Heart right ventricle (tissue), 16 donors: ENCODE measurements around the gene CHD6. TPM values are rescaled to one million over a fixed set of nuclear protein-coding genes. Genes with fewer than 3 reads are reported as not detected.

Experiments used
- ATAC-seq, 8 donors: fragments of 200-7000 bp; cut with Tn5 transposase; one replicate each; pipeline ENCODE4 v1.9.1; 2020; ENCODE audit warnings: mild to moderate bottlenecking in 8 of 8, moderate library complexity in 8 of 8, moderate number of reproducible peaks in 1 of 8
- DNase-seq, 2 donors: peaks; one replicate each; pipeline ENCODE4 v3.0.0-alpha.2; 2020
- H3K27ac ChIP-seq, 10 donors: fragments of 200-600 bp; sonication (generic) in 2 of 10; one replicate each; pipeline versions ENCODE4 v1.5.0 to v1.8.0; 2020 to 2022; ENCODE audit warnings: mild to moderate bottlenecking in 3 of 10
- H3K27me3 ChIP-seq, 7 donors: fragments of 200-600 bp; one replicate each; pipeline ENCODE4 v1.8.0; 2021 to 2022; ENCODE audit warnings: mild to moderate bottlenecking in 2 of 7
- H3K36me3 ChIP-seq, 9 donors: fragments of 200-600 bp; sonication (generic) in 1 of 9; one replicate each; pipeline versions ENCODE4 v1.5.0 to v1.8.0; 2020 to 2022; ENCODE audit warnings: mild to moderate bottlenecking in 2 of 9
- H3K4me1 ChIP-seq, 9 donors: fragments of 200-600 bp; sonication (generic) in 1 of 9; one replicate each; pipeline versions ENCODE4 v1.5.0 to v1.8.0; 2020 to 2022; ENCODE audit warnings: mild to moderate bottlenecking in 4 of 9
- H3K4me3 ChIP-seq, 10 donors: fragments of 200-600 bp; sonication (generic) in 2 of 10; one replicate each; pipeline versions ENCODE4 v1.5.0 to v1.8.0; 2020 to 2022; ENCODE audit warnings: mild to moderate bottlenecking in 7 of 10, moderate library complexity in 2 of 10
- H3K9me3 ChIP-seq, 11 donors: fragments of 200-600 bp in 10 of 11; sonication (generic) in 2 of 11; one replicate each; pipeline versions ENCODE4 v1.5.0 to v1.8.0; 2013 to 2022; ENCODE audit warnings: mild to moderate bottlenecking in 2 of 11, control low read depth in 1 of 11, moderate library complexity in 1 of 11
- WGBS, 2 donors: extraction: QIAGEN DNeasy Blood & Tissue Kit; methylation state at CpG; one replicate each; pipeline ENCODE4 v1.1.7; 2013; ENCODE audit warnings: inconsistent platforms in 1 of 2; 5-methylcytosine and 5-hydroxymethylcytosine counted together
- intact Hi-C, 10 donors: fragments of 100-400 bp; cut with DNase I; formaldehyde crosslinking; loops; one replicate each; pipeline versions ENCODE4 v1.11.1 to v1.14.2; 2022
- polyA plus RNA-seq, 2 donors: library from polyadenylated mRNA; stranded (reverse); fragments of 200-250 nt; gene quantifications; one replicate each; pipeline ENCODE4 v1.2.3, GENCODE V29; 2013
- total RNA-seq, 10 donors: library from RNA; stranded (reverse); fragmentation: NEBNext Ultra II Directional in 3 of 10; extraction: Animal tissue kit (Norgen Biotek cat#: 25700) in 3 of 10; gene quantifications; one replicate each; pipeline versions ENCODE4 v1.2.1 to v1.2.4, GENCODE V29; 2021 to 2023
- TF ChIP-seq, protein P1 (sequence below), 9 donors: fragments of 200-600 bp; sonication (generic) in 2 of 9; IDR thresholded peaks; one replicate each; pipeline versions ENCODE4 v1.5.0 to v1.8.0; 2021 to 2022; ENCODE audit warnings: antibody characterized with exemption in 9 of 9, mild to moderate bottlenecking in 5 of 9, moderate library complexity in 1 of 9
- donor health status: Arrhythmogenic right ventricular cardiomyopathy.
- donor health status: ischemic (EF 13 %, LVEDD 7.1; RV severe dilation, severe dysfunction).
- donor health status: healthy with polysubstance abuse.
- donor health status: DM: no; HTN: yes; CAD: no.
- donor health status: DM: no; HTN: no; CAD: no.
- donor health status: ischemic (EF 25% LVEDD 6.9; RV normal size, moderate dysfunction).
- donor health status: ischemic (EF 25% LVEDD 5.7; RV mildly dilated, moderate dysfunction).
- donor health status: healthy.
- donor health status: DM: yes; HTN: yes; CAD: no.
- donor health status: Ischemic cardiomyopathy.
- donor health status: ischemic (EF 35%, LVEDD 5.7; RV mildly dilated, moderate dysfunction).
- donor health status: nonischemic (EF 11% LVEDD 7.7; RV severe dilation, severe dysfunction).
- donor health status: DM: yes; HTN: yes; CAD: no.
- donor health status: PGD.
- donor health status: ischemic (EF 29% LVEDD 5.4; RV normal size, mild dysfunction).
- donor health status: nonischemic (EF 23%, LVEDD 6.1; RV moderate dilation, normal function).

The CHD6 gene
- total and polyA plus RNA-seq, 12 donors: 3.0 to 52.9 (median 39.5) TPM

DNA sequence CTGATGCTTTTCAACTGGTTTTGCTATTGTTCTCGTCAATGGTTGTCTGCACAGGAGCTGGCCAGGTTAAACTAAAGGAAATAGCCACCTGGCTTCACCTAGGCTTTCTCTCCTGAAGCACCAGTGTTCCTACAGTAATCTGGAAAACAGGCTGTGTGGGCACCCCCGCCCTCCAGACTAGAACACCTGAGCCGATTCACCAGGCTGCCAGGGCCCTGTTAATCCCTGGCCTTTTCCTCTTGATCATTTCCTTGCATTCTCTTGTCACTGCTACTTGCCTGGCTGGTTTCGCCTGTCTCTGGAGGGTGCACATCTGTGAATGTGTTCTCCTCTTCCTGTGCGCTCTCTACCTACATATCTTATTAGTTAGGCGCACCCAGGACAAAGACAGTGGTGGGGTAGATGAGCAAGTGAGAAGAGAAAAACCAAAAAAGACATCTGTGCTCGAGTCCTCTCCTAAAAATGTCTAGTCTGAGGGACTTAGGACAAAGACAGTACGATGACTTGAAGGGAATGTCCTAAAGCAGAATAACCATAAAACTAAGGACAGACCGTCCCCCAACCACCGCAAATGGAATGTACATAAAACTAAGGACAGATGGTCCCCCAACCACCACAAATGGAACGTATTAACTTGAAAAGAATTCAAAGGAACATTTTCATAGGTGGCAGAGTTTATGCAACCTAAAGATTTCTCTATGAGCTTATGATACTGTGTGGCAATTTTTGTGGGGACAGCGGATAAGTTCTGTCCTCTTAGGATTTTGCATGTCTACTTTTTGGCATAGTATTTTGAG is 205.7 kb downstream of the CHD6 start:
- no peaks in the 10 kb centered on the region for H3K9me3 ChIP-seq
- peaks cover 0 to 93% (median 42%) of the 10 kb centered on the region in 9 donors for H3K36me3 ChIP-seq
- TF ChIP-seq, protein P1, sequence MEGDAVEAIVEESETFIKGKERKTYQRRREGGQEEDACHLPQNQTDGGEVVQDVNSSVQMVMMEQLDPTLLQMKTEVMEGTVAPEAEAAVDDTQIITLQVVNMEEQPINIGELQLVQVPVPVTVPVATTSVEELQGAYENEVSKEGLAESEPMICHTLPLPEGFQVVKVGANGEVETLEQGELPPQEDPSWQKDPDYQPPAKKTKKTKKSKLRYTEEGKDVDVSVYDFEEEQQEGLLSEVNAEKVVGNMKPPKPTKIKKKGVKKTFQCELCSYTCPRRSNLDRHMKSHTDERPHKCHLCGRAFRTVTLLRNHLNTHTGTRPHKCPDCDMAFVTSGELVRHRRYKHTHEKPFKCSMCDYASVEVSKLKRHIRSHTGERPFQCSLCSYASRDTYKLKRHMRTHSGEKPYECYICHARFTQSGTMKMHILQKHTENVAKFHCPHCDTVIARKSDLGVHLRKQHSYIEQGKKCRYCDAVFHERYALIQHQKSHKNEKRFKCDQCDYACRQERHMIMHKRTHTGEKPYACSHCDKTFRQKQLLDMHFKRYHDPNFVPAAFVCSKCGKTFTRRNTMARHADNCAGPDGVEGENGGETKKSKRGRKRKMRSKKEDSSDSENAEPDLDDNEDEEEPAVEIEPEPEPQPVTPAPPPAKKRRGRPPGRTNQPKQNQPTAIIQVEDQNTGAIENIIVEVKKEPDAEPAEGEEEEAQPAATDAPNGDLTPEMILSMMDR (IDR thresholded peaks at IDR 0.05): no peak
- peaks cover 0 to 55% (median 33%) of the 10 kb centered on the region in 9 donors for H3K4me1 ChIP-seq
- intact Hi-C loops: loop anchor here in 9 of 10 donors (5.0 to 10.0 kb wide), 8 partner anchors 50 to 282 kb away; partner anchors contain the start of genes LPIN3 (in 5 of the 9) and PLCG1 (in 3 of the 9)
- DNase-seq (no peak), ATAC-seq (no peak)
- peak overlapping the region in 8 of 10 donors; percentile 28 to 92 (median 79) for H3K27ac ChIP-seq
- H3K4me3 ChIP-seq: no peak overlapping the region
- WGBS, 2 donors: 92 to 94% methylated on average over 12 of the region's 12 CpGs
- H3K27me3 ChIP-seq: no peaks in the 10 kb centered on the region

DNA sequence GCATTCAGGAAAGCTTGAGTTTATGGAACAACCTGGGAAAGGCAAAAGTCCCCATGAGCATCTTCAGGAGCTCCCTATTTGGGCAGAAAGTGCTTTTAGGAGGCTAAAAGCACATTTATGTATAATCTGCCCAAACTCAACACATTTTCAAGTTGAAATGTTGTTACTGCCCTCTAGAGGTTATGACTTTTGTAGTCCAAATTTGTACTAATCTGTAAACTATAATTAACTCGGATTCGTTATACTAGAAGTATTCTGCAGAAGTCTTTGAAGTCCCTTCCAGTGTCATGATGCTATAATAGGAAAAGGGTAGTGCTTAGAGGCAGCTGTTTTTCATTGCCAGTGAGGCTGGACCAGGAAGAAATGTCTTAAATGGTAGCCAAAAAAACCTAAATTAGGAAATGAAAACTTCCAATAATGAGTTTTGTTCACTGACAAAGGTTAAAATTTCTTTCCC is 206.8 kb downstream of the CHD6 start:
- no peaks in the 10 kb centered on the region for H3K9me3 ChIP-seq
- DNase-seq (no peak), ATAC-seq (peak; percentile 54 to 89 (median 79))
- no peaks in the 10 kb centered on the region for H3K27me3 ChIP-seq
- H3K4me3 ChIP-seq: no peak overlapping the region
- TF ChIP-seq, protein P1 (IDR thresholded peaks at IDR 0.05): peak; percentile 25 to 73 (median 56)
- whole genome bisulfite sequencing, 2 donors: 1% methylated on average over 2 of the region's 2 CpGs
- peaks cover 0 to 66% (median 39%) of the 10 kb centered on the region in 9 donors for H3K4me1 ChIP-seq
- H3K36me3 ChIP-seq: peaks cover 0 to 93% (median 34%) of the 10 kb centered on the region in 9 donors
- peak overlapping the region; percentile 11 to 92 (median 78) for H3K27ac ChIP-seq
- intact Hi-C loops: loop anchor here (1.0 to 10.0 kb wide), 11 partner anchors 49 to 283 kb away; partner anchors contain the start of genes LPIN3 (in 7 of the 10) and PLCG1 (in 4 of the 10)

DNA sequence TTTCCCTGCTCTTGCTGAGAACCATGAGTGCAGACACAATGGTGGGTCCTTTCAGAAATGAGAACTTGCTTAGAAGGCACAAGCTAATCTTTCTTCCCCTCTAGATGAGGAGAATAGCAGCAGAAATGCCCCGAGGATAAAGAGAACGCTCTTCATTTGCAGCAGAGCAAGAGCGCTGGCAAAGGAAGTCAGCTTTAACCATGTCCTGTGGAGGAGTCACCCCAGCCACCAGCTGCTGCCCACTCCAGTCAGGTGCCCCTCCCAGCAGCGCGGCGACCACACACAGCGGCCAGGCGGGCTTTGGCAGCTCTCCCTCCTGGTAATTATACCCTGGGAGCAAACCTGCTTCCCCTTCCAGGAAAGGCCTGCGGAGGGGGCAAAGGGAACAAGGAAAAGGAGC is 209.2 kb downstream of the CHD6 start:
- peak overlapping the region in 4 of 10 donors; percentile 26 to 92 (median 40) for H3K27ac ChIP-seq
- H3K4me1 ChIP-seq: peaks cover 0 to 75% (median 51%) of the 10 kb centered on the region in 9 donors
- H3K27me3 ChIP-seq: no peaks in the 10 kb centered on the region
- WGBS, 2 donors: 44 to 59% methylated on average over 9 of the region's 9 CpGs
- ATAC-seq (peak in 6 of 8 donors; percentile 14 to 51 (median 36)), DNase-seq (no peak)
- no peaks in the 10 kb centered on the region for H3K9me3 ChIP-seq
- intact Hi-C loops: loop anchor here in 2 of 10 donors (10.0 kb wide), 2 partner anchors 234 to 274 kb away; partner anchors contain the start of gene PLCG1 (in 1 of the 2)
- H3K36me3 ChIP-seq: peaks cover 0 to 93% (median 27%) of the 10 kb centered on the region in 9 donors
- TF ChIP-seq, protein P1 (IDR thresholded peaks at IDR 0.05): no peak
- no peak overlapping the region for H3K4me3 ChIP-seq

DNA sequence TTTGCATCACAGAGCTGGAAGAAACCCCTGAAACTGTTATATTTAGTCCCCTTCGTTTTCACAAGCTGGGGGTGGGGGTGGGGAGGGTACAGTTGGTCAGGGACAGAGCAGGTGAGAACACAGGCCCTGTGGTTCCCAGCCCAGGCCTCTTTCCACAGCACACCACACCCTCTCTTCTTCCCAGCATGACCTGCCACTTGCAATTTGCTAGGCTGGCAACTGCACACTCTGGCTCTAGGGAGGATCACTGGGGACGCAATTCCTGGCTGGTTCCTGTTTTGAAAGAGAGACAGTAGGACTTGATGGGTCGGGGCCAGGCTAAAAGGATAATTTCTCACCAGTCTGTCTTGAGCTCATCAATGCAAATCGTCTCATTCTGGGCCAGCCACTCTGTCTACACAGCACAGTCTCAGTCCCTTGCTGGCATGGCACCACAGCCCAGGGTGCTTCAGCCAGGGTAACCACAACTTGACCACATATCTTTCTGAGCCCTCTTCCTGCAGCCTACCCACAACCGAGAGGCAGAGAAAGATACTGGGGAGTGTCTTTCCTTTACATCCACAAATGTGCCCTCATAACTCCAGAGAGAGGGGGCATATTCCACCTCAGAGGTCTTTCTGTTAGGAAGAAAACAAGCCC is 209.9 kb downstream of the CHD6 start:
- Histone ChIP-seq H3K9me3 (no peaks in the 10 kb centered on the region), H3K4me3 (no peak overlapping the region), H3K27ac (peak overlapping the region in 3 of 10 donors; percentile 26 to 92 (median 43)), H3K27me3 (no peaks in the 10 kb centered on the region), H3K36me3 (peaks cover 0 to 93% (median 24%) of the 10 kb centered on the region in 9 donors), H3K4me1 (peaks cover 0 to 74% (median 55%) of the 10 kb centered on the region in 9 donors)
- TF ChIP-seq, protein P1 (IDR thresholded peaks at IDR 0.05): no peak
- WGBS, 2 donors: 67 to 75% methylated on average over 5 of the region's 5 CpGs
- intact Hi-C loops: loop anchor here in 2 of 10 donors (10.0 kb wide), 2 partner anchors 233 to 273 kb away; partner anchors contain the start of gene PLCG1 (in 1 of the 2)
- DNase-seq: no peak
- ATAC-seq: no peak
